ENCODE measurements around the gene HKDC1.

Gene HKDC1

DNA sequence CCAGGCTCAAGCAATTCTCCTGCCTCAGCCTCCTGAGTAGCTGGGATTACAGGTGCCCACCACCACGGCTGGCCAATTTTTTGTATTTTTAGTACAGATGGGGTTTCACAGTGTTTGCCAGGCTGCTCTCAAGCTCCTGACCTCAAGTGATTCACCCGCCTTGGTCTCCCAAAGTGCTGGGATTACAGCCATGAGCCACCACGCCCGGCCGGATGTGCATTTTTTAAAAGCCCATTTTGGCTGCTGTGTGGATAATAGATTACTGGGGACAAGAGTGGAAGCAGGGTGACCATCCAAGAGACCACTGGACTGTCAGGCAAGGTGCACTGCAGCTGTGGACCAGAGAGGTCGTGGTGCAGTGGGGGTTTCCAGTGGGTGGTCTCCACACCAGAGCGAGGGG lies 21.4 kb downstream of the HKDC1 start:
- no peak for TF ChIP-seq EZH2phosphoT487 (conservative IDR thresholded peaks at IDR 0.05; ENCODE audit: low read length)
- TF ChIP-seq, protein P1, sequence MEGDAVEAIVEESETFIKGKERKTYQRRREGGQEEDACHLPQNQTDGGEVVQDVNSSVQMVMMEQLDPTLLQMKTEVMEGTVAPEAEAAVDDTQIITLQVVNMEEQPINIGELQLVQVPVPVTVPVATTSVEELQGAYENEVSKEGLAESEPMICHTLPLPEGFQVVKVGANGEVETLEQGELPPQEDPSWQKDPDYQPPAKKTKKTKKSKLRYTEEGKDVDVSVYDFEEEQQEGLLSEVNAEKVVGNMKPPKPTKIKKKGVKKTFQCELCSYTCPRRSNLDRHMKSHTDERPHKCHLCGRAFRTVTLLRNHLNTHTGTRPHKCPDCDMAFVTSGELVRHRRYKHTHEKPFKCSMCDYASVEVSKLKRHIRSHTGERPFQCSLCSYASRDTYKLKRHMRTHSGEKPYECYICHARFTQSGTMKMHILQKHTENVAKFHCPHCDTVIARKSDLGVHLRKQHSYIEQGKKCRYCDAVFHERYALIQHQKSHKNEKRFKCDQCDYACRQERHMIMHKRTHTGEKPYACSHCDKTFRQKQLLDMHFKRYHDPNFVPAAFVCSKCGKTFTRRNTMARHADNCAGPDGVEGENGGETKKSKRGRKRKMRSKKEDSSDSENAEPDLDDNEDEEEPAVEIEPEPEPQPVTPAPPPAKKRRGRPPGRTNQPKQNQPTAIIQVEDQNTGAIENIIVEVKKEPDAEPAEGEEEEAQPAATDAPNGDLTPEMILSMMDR (IDR thresholded peaks at IDR 0.05; ENCODE audit: insufficient read depth, low read length, poor library complexity, severe bottlenecking): no peak
- no peak overlapping the region for H3K27ac ChIP-seq (ENCODE audit: low read depth, low read length)
- no peak overlapping the region for H3K4me3 ChIP-seq (ENCODE audit: insufficient read depth, low read length, poor library complexity, severe bottlenecking)
- no peaks in the 10 kb centered on the region for H3K9me2 ChIP-seq (replicated peaks; ENCODE audit: insufficient read depth, low read length)
- H3K4me2 ChIP-seq (ENCODE audit: low read depth, low read length, poor library complexity, severe bottlenecking): no peak overlapping the region
- no peak overlapping the region for H2AFZ ChIP-seq (ENCODE audit: low read depth, low read length, severe bottlenecking)
- no peak overlapping the region for H3K9ac ChIP-seq (ENCODE audit: low read length)
- H3K79me2 ChIP-seq (ENCODE audit: insufficient read depth, low read length): no peaks in the 10 kb centered on the region
- no peaks in the 10 kb centered on the region for H3F3A ChIP-seq (ENCODE audit: insufficient read depth)
- no peaks in the 10 kb centered on the region for H4K20me1 ChIP-seq (ENCODE audit: low read depth, low read length)
- H3K9me3 ChIP-seq (ENCODE audit: insufficient read depth, low read length): no peaks in the 10 kb centered on the region
- H3K36me3 ChIP-seq (ENCODE audit: low read length): no peaks in the 10 kb centered on the region
- no peaks in the 10 kb centered on the region for H3K27me3 ChIP-seq (ENCODE audit: low read length)

DNA sequence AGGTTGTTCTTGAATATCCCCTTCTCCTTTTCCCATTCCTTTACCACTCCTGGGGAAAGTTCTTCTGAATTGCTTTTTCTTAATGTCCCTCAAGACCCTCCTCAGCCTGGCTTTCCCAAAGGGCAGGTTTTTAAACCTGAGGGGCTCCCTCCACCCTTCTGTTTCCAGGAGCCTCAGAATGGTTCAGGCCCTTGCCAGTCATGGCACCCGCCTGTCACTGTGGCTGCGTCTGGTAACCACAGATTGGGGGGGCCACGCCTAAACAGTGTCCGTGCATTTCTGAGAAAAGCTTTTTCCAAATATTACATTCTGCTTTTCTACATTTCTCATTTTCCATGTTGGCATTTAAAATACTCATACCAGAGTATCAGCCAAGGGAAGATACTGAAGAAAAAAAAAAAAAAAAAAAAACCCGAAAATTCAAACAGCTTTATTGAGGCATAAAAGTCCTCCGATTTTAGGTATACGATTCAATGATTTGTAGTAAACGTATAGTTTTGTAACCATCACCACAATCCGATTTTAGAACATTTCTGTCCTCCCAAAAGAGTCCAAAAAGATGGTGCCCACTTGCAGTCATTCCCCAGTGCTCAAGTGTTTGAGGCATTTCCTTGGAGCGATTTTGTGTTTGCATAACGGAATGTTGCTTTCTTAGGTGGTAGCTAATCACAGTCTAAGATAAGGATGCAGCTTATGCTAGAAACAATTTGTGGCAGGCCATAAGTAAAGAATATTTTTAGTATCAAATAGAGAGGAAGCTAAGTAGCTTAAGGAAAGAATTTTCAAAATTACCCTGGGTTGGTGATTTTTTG lies 22.1 kb downstream of the HKDC1 start:
- H3K9ac ChIP-seq (ENCODE audit: low read length): no peak overlapping the region
- no peaks in the 10 kb centered on the region for H4K20me1 ChIP-seq (ENCODE audit: low read depth, low read length)
- H2AFZ ChIP-seq (ENCODE audit: low read depth, low read length, severe bottlenecking): no peak overlapping the region
- H3K4me3 ChIP-seq (ENCODE audit: insufficient read depth, low read length, poor library complexity, severe bottlenecking): no peak overlapping the region
- no peaks in the 10 kb centered on the region for H3F3A ChIP-seq (ENCODE audit: insufficient read depth)
- H3K27me3 ChIP-seq (ENCODE audit: low read length): no peaks in the 10 kb centered on the region
- no peaks in the 10 kb centered on the region for H3K36me3 ChIP-seq (ENCODE audit: low read length)
- TF ChIP-seq, protein P1 (IDR thresholded peaks at IDR 0.05; ENCODE audit: insufficient read depth, low read length, poor library complexity, severe bottlenecking): no peak
- no peak for TF ChIP-seq EZH2phosphoT487 (conservative IDR thresholded peaks at IDR 0.05; ENCODE audit: low read length)
- H3K27ac ChIP-seq (ENCODE audit: low read depth, low read length): no peak overlapping the region
- H3K9me3 ChIP-seq (ENCODE audit: insufficient read depth, low read length): no peaks in the 10 kb centered on the region
- no peaks in the 10 kb centered on the region for H3K9me2 ChIP-seq (replicated peaks; ENCODE audit: insufficient read depth, low read length)
- H3K79me2 ChIP-seq (ENCODE audit: insufficient read depth, low read length): no peaks in the 10 kb centered on the region
- no peak overlapping the region for H3K4me2 ChIP-seq (ENCODE audit: low read depth, low read length, poor library complexity, severe bottlenecking)

DNA sequence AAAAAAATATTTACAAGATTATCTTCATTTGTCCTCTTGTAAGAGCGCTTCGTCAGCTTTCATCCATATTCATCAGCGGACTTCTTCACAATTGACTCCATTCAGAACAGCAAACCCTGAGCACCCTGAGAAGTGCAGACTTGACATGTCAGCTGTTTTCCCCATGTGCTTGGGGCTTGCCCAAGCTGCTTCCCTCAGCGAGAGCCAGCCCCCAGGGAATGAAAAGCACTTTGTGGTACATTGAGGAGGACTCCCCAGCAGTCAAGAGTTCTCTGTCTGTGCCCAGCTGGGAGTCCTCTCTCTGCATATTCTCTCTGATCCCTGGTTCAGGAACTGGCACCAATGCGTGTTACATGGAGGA lies 22.7 kb downstream of the HKDC1 start:
- Histone ChIP-seq H2AFZ (ENCODE audit: low read depth, low read length, severe bottlenecking) (no peak overlapping the region), H3F3A (ENCODE audit: insufficient read depth) (no peaks in the 10 kb centered on the region), H3K4me2 (ENCODE audit: low read depth, low read length, poor library complexity, severe bottlenecking) (no peak overlapping the region), H3K4me3 (ENCODE audit: insufficient read depth, low read length, poor library complexity, severe bottlenecking) (no peak overlapping the region), H3K79me2 (ENCODE audit: insufficient read depth, low read length) (no peaks in the 10 kb centered on the region), H3K27ac (ENCODE audit: low read depth, low read length) (no peak overlapping the region), H3K9me3 (ENCODE audit: insufficient read depth, low read length) (no peaks in the 10 kb centered on the region), H3K9ac (ENCODE audit: low read length) (no peak overlapping the region), H3K36me3 (ENCODE audit: low read length) (no peaks in the 10 kb centered on the region), H4K20me1 (ENCODE audit: low read depth, low read length) (no peaks in the 10 kb centered on the region), H3K27me3 (ENCODE audit: low read length) (no peaks in the 10 kb centered on the region), H3K9me2 (replicated peaks; ENCODE audit: insufficient read depth, low read length) (no peaks in the 10 kb centered on the region)
- TF ChIP-seq, protein P1 (IDR thresholded peaks at IDR 0.05; ENCODE audit: insufficient read depth, low read length, poor library complexity, severe bottlenecking): no peak
- TF ChIP-seq EZH2phosphoT487 (conservative IDR thresholded peaks at IDR 0.05; ENCODE audit: low read length): no peak
